ENCODE measurements around the gene TCF7L2. TPM values are rescaled to one million over a fixed set of nuclear protein-coding genes. Genes with fewer than 3 reads are reported as not detected.

Gene TCF7L2
- total and polyA plus RNA-seq, 12 donors, result 8.7 to 24.7 (median 14.8) TPM

DNA sequence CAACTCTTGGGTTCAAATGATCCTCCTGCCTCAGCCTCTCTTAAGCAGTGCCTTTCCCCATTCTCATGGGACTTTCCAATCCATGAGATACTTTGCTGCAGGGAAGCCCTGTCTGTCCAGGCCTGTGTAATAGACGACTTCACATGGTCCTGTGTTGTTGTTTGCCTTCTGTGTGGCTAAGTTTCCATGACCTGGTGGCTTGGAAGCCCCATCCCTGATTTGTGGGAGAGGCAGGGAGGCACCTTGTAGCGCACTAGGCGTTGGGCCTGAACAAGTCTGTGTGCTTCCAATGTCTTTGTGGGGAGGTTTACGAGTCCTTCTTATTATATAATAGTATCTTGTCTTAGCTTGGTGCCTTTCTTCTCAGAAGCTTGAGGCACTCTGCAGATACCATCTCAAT is 49.1 kb downstream of the TCF7L2 start:
- H3K4me1 ChIP-seq (replicated peaks in 1 of 2), result peaks cover 9 to 10% of the 10 kb centered on the region in 2 donors
- WGBS, 4 donors, result 90 to 95% (median 93%) methylated on average over 4 of the region's 4 CpGs
- no peaks in the 10 kb centered on the region for H3K27me3 ChIP-seq
- TF ChIP-seq POLR2A (IDR thresholded peaks at IDR 0.05) (no peak), CTCF (IDR thresholded peaks at IDR 0.05) (no peak)
- no peak overlapping the region for H3K4me3 ChIP-seq
- intact Hi-C loops (cut with DNase I), result no loop called here
- H3K27ac ChIP-seq, result no peak overlapping the region
- H3K36me3 ChIP-seq (replicated peaks in 1 of 2), result no peaks in the 10 kb centered on the region
- no peaks in the 10 kb centered on the region for H3K9me3 ChIP-seq (replicated peaks in 1 of 3)
- DNase-seq, result no peak

- Histone ChIP-seq H3K4me3 (no peak overlapping the region), H3K27me3 (no peaks in the 10 kb centered on the region), H3K36me3 (replicated peaks in 1 of 2) (no peaks in the 10 kb centered on the region), H3K9me3 (replicated peaks in 1 of 3) (no peaks in the 10 kb centered on the region), H3K27ac (peak overlapping the region in 1 of 5 donors; percentile 54), H3K4me1 (replicated peaks in 1 of 2) (peaks cover 9 to 10% of the 10 kb centered on the region in 2 donors)
- WGBS, 4 donors, result 72 to 84% (median 81%) methylated on average over 5 to 6 of the region's 6 CpGs
- DNase-seq, result no peak
- TF ChIP-seq POLR2A (IDR thresholded peaks at IDR 0.05) (no peak), CTCF (IDR thresholded peaks at IDR 0.05) (no peak)
- intact Hi-C loops (cut with DNase I), result no loop called here
These were observed 50.4 kb downstream of the TCF7L2 start for GRCh38 chr10:113000442-113000841.

GRCh38 chr10:113000876-113001598 is 51.0 kb downstream of the TCF7L2 start:
- H3K4me1 ChIP-seq (replicated peaks in 1 of 2), result peaks cover 9 to 10% of the 10 kb centered on the region in 2 donors
- 52 to 67% (median 62%) methylated on average over 14 of the region's 14 CpGs for WGBS, 4 donors
- TF ChIP-seq POLR2A (IDR thresholded peaks at IDR 0.05), result no peak
- TF ChIP-seq CTCF (IDR thresholded peaks at IDR 0.05), result peak in 4 of 6 experiments; percentile 5 to 56 (median 35)

GRCh38 chr10:113001599-113002448 is 51.8 kb downstream of the TCF7L2 start:
- no peaks in the 10 kb centered on the region for H3K36me3 ChIP-seq (replicated peaks in 1 of 2)
- H3K27ac ChIP-seq, result no peak overlapping the region
- no peak overlapping the region for H3K4me3 ChIP-seq
- no peak for DNase-seq
- H3K9me3 ChIP-seq (replicated peaks in 1 of 3), result no peaks in the 10 kb centered on the region
- intact Hi-C loops (cut with DNase I), result no loop called here
- 87 to 95% (median 89%) methylated on average over 8 of the region's 8 CpGs for WGBS, 4 donors
- peaks cover 9 to 10% of the 10 kb centered on the region in 2 donors for H3K4me1 ChIP-seq (replicated peaks in 1 of 2)
- H3K27me3 ChIP-seq, result no peaks in the 10 kb centered on the region
- TF ChIP-seq CTCF (IDR thresholded peaks at IDR 0.05) (no peak), POLR2A (IDR thresholded peaks at IDR 0.05) (no peak)

More at GRCh38 chr10:113000876-113001598, 51.0 kb downstream of the TCF7L2 start:
- intact Hi-C loops (cut with DNase I), result no loop called here
- H3K36me3 ChIP-seq (replicated peaks in 1 of 2), result no peaks in the 10 kb centered on the region
- no peaks in the 10 kb centered on the region for H3K9me3 ChIP-seq (replicated peaks in 1 of 3)
- DNase-seq, result peak in 6 of 7 donors; percentile 32 to 78 (median 69)
- peak overlapping the region in 1 of 5 donors; percentile 54 for H3K27ac ChIP-seq
- H3K4me3 ChIP-seq, result no peak overlapping the region
- no peaks in the 10 kb centered on the region for H3K27me3 ChIP-seq

All from adrenal gland (tissue), 12 donors.